Stimulated activated CD4-positive, alpha-beta T cell treated with anti-CD3 and anti-CD28 coated beads, Interleukin-4, amount 100 ng/mL, for 24 hours (primary cell): ENCODE results near the gene IKZF1.

Experiments used
- DNase-seq: peaks from one replicate; pipeline ENCODE4 v3.0.0-alpha.2; 2020

The IKZF1 gene

GRCh38 chr7:50357426-50357825 is 52.9 kb downstream of the IKZF1 start:
- no peak for DNase-seq

- DNase-seq: no peak
These were observed 53.7 kb downstream of the IKZF1 start for GRCh38 chr7:50358041-50358705.

DNA sequence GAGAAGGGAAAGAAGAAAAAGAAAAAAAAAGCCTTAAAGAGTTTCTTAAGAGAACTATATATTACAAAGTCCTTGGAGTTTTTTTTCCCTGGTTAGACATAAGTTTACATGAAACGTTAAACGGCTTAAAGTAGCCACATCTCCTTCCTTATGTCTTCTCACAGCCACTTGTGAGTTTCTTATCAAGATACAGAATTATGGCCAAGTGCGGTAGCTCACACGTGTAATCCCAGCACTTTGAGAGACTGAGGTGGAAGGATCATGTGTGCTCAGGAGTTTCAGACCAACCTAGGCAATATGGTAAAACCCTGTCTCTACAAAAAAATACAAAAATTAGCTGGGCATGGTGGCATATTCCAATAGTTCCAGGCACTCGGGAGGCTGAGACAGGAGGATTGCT is 54.3 kb downstream of the IKZF1 start:
- no peak for DNase-seq

DNA sequence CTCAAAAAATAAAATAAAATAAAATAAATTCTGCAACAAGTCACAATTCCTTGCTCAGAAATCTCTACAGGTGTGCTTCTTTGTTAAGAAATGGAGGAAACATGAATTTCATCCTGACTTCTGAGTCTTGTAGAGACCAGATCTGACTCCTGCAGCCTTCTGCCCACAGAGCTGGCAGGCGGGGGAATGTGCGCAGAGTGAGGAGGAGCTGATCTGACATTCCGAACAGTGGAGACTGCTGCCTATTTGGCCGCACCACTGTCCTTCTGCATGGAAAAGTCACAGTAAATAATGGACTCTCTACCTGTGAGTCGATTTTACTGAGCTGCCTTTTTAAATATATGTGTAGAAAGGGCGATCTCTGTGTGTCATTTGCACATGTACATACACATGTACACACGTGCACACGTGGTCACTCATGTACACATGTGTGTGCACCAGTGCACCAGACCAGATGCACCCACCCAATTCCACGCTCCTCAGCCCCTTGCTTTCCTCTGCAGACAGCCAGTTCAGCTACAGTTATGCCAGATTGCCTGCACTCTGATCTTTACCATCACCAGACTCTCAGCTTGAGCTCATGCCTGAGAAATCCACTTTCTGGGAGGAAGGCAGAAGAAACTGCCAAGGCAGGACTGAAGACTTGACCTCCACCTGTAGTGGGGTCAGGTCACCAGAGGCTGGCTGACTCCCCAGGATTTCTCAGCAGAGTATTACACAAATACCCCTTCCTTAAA is 54.9 kb downstream of the IKZF1 start:
- no peak for DNase-seq

DNA sequence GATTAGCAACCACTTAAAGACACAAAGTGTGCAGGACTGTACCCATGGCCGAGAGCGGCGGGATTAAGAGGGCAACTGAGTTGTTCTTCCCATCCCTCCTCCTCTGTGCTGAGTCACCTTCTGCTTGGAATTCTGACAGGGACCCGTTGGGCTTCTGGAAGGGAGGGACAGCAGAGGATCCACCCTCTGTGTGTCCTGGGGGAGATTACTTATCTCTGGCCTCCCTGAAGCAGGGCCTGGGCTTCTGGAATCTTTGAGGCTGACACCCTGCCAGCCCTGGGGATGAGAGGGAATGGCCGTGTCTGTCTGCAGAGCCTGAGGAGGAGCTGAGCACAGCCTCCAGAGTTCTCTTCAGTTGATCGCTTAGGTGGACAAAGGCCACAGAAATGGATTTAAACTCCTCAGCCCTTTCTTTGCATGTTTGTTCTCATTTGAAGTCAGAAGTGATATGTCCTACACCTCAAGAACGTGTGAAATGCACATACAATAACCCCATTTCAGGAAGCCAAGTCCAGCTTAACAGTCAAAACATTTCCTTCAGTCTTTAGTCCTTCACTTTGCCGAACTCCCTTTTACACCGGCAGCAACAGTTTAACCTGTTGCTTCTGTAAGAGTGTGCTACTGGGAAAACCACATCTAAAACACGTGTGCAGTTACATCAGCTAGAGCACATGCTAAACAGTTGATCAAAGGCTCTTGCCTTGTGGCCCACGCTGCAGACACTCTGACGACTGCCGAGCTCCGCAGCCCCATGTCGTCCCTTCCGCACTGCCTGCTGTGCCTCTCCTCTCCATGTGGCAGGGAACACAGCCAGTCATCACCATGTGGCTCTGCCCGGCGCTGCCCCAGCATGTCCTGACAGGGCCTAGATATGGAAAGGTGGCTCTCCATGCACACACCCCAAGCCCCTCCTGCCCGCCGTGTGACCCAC is 55.7 kb downstream of the IKZF1 start:
- peak; percentile 87 for DNase-seq

GRCh38 chr7:50362142-50362541 is 57.6 kb downstream of the IKZF1 start:
- no peak for DNase-seq

- DNase-seq: no peak
These were observed 58.3 kb downstream of the IKZF1 start for GRCh38 chr7:50362712-50363282.

GRCh38 chr7:50363327-50364060 is 59.0 kb downstream of the IKZF1 start:
- no peak for DNase-seq

DNA sequence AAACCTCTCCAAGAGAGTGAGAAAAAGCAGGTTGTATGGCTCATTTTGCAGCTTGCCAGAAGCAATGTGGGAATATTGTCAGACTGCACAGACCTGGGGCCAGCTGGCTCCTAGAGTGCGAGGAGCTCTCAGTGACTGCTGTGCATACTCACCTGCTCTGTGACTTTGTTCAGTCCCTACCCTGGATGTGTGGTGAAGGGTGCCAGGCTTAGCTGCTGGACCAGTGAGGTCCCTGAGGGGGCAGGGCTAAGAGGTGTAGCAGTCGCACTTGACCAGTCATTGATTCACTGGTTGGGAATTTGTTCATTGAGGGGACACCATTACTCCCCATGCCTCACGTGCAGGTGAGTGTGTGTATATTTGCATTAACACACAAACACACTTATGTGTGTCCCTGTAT is 60.1 kb downstream of the IKZF1 start:
- no peak for DNase-seq

DNA sequence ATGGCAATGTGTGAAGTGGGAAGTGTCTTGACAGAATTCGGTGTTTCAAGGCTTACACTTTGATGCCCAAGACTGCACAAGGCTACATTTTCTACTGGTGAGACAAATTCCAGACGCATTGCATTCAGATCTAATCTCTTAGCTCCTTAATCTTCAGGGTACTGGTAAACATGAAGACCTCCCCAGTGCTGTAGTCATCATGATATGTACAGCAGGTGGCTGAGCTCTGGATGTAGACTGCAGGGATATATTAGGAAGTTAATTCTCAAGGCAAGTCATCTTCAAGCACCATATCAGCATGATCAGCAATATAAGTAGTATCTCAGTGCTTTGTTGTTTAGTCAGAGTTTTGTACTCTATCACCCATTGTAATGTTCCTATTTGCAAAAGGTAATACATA is 61.8 kb downstream of the IKZF1 start:
- DNase-seq: no peak

- no peak for DNase-seq
These were observed 62.6 kb downstream of the IKZF1 start for GRCh38 chr7:50367100-50367499.

DNA sequence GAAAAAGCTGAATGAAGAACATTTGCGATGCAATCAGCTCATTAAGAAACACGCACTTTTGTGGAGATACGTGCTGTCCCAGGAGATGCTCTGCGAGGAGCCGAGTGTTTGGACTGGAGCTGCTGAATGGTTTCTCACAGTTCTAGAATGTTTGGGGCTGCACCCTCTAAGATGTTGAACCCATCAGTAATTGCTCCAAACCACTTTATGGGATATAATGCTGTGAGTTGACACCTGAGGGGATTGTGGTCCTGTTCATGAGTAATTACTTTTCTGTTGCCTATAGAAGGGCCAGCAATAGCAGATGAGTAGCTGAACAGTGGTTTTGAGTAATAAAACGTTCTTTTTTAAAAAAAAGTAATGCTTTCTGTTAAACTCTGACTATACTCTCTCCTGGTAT is 63.1 kb downstream of the IKZF1 start:
- no peak for DNase-seq

GRCh38 chr7:50368366-50368765 is 63.9 kb downstream of the IKZF1 start:
- DNase-seq: no peak

GRCh38 chr7:50369143-50370026 is 64.9 kb downstream of the IKZF1 start:
- peak; percentile 66 for DNase-seq

- no peak for DNase-seq
These were observed 66.4 kb downstream of the IKZF1 start for GRCh38 chr7:50370884-50371283.

DNA sequence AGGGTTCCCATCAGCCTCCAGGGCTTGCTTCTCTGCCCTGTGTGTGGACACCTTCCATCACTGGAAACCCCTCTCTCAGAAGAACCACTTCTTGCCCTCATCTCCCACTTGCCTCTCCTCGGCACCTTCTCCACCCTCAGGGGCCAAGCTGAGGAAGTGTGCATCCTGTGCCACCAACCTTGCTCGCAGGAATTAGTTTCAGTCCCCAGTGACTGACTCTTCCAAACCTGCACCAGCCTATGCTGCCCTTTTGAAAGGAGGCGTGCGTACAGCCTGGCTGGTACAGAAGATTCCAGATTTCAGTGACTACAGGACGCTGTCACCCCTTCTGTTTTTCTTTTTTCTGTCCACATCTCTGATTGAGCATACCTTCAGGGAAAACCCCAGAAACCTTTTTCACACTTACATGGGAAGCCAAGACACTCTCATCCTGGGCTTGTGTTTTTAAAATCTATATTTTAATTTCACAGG is 67.1 kb downstream of the IKZF1 start:
- no peak for DNase-seq

- DNase-seq: no peak
These were observed 68.4 kb downstream of the IKZF1 start for GRCh38 chr7:50372923-50373322.

DNA sequence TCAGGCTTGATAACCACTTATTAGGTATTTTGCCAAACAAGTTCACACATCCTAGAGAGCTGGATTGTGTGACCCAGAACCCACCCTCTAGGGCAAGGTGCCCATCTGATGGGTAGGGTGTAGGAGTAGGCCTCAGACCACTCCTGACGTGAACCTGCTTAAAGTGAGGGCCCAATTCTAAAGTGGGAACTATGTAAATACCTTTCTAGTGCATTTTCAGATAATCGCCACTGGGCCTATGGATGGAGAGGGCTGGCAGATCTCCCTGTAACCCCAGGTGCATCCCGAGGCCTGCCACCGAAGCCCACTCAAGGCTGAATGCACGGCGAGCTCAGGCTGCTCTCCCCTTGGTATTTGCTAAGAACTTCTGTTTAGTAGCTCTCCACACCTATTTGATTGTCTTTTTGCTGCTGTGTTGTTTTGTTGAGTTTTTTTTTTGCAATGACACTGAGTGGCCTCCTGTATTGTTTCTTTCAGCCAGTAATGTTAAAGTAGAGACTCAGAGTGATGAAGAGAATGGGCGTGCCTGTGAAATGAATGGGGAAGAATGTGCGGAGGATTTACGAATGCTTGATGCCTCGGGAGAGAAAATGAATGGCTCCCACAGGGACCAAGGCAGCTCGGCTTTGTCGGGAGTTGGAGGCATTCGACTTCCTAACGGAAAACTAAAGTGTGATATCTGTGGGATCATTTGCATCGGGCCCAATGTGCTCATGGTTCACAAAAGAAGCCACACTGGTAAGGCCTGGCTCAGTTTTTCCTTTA is 71.7 kb downstream of the IKZF1 start:
- DNase-seq: no peak

DNA sequence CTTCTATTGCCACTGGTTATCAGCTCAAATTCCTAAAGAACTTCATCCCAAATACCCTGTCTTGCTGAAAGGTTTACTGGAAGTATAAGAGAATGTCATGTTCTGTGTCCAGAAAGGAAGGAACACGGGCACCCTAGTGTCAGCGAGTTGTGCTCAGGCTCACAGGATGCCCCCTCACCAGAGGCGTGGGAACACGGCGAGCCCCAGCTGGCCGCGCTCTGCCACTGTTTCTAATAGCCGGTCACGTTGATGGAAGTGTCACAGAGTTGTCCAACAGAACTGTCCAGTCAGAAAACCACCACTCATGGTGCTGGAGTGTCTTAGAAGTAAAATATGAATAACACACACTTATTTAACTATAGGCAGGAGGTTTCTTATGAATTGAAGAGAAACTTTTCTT is 72.8 kb downstream of the IKZF1 start:
- DNase-seq: no peak

DNA sequence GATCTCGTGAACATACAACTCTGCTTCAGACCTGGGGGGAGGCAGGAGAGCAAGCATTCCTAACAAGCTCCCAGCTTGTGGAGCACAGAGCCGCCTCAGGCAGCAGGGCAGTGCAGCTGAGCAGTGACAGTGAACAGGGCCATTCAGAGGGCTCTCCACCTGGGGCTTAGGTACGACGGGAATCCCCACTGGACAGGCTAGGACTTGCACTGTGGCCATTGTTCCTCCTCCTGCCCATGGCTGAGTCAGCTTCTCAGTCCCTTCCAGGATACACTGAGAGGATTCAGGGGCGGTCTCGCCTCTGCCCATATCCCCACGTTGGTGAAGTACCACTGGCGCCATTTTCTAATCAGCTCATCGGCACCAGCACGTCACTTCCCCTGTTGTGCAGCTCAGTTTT is 74.6 kb downstream of the IKZF1 start:
- no peak for DNase-seq

GRCh38 chr7:50379539-50379938 is 75.0 kb downstream of the IKZF1 start:
- DNase-seq: no peak
